Measurements from ENCODE around the gene MEF2C.

GRCh38 chr5:88840495-88840894, 42.5 kb downstream of the MEF2C start:
- TF ChIP-seq CTCF (IDR thresholded peaks at IDR 0.05) (no peak), POLR2A (IDR thresholded peaks at IDR 0.05) (no peak)
